Adipose tissue (tissue), 3 donors: ENCODE measurements around the gene MAP3K3. TPM values are rescaled to one million over a fixed set of nuclear protein-coding genes. Genes with fewer than 3 reads are reported as not detected.

Experiments
- H3K27ac ChIP-seq: one replicate; pipeline ENCODE4 v1.5.1; 2013; ENCODE audit warnings: low read depth, low read length
- WGBS, 3 donors: extraction: QIAGEN DNeasy Blood & Tissue Kit; methylation state at CpG; one replicate each; pipeline ENCODE4 v1.1.7; 2013; 5-methylcytosine and 5-hydroxymethylcytosine counted together
- polyA plus RNA-seq, 3 donors: library from polyadenylated mRNA; stranded (reverse); fragments of 200-250 nt; gene quantifications; one replicate each; pipeline ENCODE4 v1.2.3, GENCODE V29; 2013
- donor health status: healthy with polysubstance abuse.
- donor health status: Bipolar disorder and iron deficiency.
- donor health status: healthy.

The MAP3K3 gene
- polyA plus RNA-seq, 3 donors, result 9.7 to 34.4 (median 22.7) TPM

DNA sequence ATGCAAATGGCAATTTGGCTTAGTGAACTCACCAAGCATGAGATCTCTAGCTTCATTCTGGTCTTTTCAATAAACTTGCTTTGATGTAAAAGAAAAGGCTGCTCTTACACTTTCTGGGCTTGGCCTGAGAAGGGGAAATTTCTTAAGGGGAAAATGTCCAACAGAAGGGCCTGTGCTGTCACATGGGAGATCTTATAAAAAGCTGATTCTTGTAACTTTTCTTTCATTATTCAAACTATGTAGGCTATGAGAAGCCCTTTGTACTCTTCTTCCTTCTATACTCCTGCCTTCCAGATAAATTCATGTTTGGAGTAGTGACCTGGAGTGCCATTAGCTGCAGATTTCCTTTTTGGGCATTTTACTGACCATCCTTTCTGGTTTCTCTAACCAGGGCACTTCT lies 60.8 kb downstream of the MAP3K3 start:
- no peak overlapping the region for H3K27ac ChIP-seq

DNA sequence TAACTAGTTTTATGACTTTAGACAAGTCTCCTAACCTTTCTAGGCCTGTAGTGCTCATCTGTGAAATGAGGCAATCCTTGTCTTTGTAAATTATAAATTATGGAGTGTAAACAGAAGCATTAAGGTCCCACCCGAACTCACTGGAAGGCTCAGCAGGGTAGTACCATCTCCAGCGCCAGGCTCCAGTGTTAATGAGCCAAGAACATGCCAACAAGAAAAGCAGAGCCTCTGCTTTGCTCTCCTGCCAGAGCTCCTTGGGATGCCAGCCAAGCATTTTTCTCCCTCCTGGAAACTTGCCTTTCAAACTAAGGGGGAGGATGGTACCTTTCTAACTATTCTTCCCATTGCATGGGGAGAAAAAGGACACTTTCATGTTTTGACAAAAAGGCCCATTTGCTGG lies 62.8 kb downstream of the MAP3K3 start:
- H3K27ac ChIP-seq, result no peak overlapping the region
- WGBS, 3 donors, result 42 to 64% (median 55%) methylated on average over 2 of the region's 2 CpGs

DNA sequence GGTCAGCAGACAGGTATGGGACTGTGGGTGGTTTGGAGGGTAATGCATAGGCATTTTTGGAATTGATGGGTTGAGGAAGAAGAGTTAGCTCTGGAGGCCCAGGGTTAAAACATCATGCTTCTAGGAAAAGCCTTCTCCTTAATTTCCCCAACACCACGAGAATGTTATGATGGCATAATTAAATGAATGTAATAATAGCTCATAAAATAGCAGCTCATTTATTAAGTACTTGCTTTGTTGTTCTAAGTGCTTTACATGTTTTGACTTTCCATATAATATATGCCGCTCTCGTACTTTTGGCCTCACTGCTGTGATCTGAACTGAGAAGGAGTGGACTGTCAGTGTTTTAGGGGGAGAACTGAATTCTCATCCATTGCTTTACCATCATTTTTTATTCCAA lies 63.4 kb downstream of the MAP3K3 start:
- no peak overlapping the region for H3K27ac ChIP-seq
- WGBS, 3 donors, result 87 to 96% (median 90%) methylated on average over 3 of the region's 3 CpGs

DNA sequence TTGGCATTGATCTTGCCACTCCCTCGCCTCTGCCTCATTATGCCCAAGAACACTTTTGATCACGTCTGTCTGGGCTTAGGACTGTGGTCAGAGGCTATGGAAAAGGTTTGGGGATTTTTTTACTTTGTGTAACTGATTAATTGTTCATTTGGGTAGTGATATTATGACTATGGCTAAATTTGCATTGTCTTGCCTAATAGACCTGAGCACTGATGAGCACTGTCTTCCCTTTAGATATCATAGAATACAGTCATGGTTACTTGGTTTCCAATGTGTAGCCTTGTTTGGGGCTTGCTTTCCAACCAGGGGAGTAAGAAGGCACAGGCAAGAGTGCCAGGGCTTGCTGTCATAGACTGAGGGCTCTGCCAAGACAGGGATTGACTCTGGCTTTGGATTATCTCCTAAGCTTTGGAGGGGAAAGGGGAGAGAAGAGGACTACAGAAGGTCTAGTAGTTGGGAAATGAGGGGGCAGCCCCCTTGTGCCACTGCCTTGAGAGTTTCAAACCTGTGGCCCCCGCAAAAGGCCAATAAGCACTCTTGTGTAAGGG lies 64.0 kb downstream of the MAP3K3 start:
- H3K27ac ChIP-seq, result no peak overlapping the region
- WGBS, 3 donors, result 90 to 96% (median 96%) methylated on average over 3 of the region's 3 CpGs

DNA sequence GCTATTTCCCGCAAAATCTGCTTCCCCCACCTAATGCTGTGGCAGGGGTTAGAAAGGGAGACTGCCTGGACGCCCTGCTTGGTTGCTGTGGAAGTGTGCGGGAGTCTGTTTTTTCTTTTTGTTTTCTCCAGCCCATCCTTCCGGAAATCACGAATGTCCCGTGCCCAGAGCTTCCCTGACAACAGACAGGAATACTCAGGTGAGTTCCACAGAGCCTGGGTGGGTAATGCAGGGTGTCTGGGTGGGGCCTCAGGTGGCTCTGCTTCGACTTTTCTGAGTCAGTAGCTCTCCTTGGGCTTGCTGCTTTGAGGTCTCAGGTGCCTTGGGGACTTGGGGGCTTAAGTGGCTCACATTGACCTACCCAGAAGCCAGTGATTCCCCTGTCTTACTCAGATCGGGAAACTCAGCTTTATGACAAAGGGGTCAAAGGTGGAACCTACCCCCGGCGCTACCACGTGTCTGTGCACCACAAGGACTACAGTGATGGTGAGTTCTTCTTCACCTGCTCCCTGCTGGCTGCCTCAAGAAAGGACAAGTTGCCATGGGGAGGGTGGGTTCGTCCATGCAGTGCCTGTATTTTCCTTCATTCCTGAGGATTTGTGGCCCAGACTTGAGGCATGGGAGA lies 66.3 kb downstream of the MAP3K3 start:
- 78 to 84% (median 81%) methylated on average over 12 of the region's 12 CpGs for WGBS, 3 donors
- H3K27ac ChIP-seq, result no peak overlapping the region

DNA sequence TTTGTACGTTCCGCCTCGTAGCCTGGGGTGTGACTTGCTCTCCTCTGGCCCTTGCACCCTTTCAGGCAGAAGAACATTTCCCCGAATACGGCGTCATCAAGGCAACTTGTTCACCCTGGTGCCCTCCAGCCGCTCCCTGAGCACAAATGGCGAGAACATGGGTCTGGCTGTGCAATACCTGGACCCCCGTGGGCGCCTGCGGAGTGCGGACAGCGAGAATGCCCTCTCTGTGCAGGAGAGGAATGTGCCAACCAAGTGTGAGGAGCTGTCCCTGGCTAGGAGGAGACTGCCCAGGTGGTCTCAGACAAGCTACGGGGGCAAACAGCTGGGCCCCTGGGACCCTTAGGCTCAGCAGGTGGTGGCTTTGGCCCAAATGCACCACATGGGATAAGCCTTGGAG lies 67.3 kb downstream of the MAP3K3 start:
- whole genome bisulfite sequencing, 3 donors, result 96 to 98% (median 96%) methylated on average over 14 of the region's 14 CpGs
- H3K27ac ChIP-seq, result no peak overlapping the region

DNA sequence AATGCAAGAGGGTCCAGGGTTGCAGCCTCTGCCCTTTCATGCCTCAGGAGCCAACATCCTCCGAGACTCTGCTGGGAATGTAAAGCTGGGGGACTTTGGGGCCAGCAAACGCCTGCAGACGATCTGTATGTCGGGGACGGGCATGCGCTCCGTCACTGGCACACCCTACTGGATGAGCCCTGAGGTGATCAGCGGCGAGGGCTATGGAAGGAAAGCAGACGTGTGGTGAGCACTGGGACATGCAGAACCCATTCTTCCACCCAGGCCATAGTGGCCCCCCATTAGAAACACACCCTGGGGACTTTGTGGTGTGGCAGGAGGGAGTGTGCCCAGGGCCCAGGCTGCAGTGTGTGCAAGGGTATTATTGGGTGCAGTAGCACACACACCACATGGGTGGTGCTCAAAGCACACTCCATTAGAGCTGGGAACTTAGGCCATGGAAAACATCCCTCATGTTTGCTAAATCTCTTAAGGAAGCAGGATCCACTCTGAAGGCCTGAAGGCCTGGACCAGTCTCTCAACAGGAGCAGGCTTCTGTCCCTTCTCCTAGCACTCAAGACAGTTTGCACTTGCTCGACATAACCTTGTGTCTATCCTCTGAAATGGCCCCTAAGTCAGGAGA lies 70.1 kb downstream of the MAP3K3 start:
- 96% methylated on average over 11 of the region's 11 CpGs for WGBS, 3 donors
- no peak overlapping the region for H3K27ac ChIP-seq

DNA sequence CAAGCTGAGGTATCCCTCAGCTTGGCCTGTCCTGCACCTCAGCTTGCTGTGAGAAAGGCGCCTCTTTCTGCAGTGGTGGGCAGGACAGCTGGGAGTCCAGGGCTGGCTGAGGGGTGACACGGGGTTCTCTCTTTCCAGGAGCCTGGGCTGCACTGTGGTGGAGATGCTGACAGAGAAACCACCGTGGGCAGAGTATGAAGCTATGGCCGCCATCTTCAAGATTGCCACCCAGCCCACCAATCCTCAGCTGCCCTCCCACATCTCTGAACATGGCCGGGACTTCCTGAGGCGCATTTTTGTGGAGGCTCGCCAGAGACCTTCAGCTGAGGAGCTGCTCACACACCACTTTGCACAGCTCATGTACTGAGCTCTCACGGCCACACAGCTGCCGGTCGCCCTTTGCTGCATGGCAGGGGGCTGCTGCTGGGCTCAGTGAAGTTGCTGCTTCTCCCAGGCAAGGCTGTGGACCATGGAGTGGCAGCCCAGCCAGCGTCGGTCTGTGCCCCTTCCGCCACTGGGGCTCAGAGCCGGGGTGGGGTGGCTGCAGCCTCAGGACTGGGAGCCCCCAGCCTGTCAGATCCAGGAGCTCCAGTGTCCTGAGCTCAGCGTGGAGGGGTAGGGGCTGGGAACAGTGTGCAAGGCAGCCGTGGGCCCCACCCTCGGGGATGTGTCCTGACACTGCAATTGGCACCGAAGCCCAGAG lies 71.3 kb downstream of the MAP3K3 start:
- no peak overlapping the region for H3K27ac ChIP-seq
- 87 to 92% (median 88%) methylated on average over 18 of the region's 18 CpGs for WGBS, 3 donors

DNA sequence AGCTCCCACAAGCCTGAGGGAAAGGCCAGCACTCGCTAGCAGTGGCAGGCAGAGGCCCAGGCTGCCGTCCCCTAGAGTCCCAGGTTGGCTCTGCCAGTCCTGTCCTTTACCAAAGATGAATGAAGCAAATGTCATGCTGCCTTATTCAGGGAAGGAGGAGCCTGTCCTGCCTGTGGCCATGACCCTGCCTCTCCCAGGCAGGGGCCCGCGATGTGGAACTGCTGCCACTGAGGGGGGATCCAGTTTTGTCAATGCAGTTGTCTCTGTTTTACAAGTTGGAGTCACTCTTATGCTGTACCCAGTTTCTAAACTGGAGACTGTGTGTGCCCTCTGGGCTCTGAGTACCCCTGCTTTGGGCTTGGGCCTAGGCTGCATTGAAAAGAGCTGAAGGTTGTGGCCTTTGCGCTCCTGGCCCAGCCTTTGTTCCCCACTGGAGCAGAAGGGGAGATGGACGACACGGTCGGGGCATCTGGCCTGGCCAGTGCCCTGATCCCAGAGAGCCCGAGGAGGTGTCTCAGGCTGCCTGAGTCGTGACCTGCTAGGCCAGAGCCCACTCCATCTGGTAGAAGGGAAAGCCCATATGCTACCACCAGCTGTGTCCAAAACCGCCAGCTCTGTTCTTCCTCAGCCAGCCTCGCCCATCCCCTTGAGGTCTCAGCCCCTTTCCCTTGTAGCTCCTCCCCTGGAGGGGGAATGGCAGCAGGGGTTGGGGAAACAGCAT lies 72.2 kb downstream of the MAP3K3 start:
- no peak overlapping the region for H3K27ac ChIP-seq
- WGBS, 3 donors, result 81 to 87% (median 84%) methylated on average over 12 of the region's 12 CpGs

DNA sequence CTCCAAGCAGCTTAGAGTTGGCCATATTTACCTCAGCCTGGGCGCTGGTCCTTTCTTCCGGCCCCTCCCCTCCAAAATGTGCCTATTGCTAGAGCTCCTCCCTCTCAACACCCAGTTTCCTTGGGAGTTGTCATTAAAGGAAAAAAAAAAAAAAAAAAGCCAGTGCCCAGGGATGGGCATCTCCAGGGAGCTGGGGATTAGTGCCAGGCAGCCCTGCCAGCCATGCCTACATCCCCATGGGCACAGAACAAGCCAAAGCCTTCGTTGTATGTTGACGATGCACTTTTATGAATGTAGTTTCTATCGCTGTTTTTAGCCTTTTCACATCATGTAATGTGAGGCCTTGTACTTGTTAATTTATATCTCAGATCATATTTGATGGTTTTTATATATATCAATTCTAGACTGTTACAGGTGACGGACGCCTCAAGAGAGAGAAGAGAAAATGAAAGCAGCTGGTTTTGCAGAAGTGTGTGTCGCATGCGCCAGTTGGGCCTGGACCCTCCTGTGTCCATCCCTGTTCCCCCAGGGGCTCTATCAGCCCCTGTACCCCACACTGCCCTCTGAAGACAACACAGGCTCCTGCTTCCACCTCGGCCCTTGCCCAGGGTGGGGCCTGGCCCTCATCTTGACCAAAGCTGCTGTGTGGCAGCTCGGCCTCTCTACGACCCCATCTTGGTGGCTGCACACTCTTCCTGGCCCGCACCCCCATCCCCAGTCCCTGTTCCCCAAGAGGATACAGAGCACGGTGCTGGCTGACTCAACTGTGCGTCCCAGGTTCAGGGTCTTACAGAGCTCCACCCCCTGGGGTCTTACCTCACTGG lies 72.9 kb downstream of the MAP3K3 start:
- WGBS, 3 donors, result 75 to 81% (median 80%) methylated on average over 15 of the region's 15 CpGs
- no peak overlapping the region for H3K27ac ChIP-seq

DNA sequence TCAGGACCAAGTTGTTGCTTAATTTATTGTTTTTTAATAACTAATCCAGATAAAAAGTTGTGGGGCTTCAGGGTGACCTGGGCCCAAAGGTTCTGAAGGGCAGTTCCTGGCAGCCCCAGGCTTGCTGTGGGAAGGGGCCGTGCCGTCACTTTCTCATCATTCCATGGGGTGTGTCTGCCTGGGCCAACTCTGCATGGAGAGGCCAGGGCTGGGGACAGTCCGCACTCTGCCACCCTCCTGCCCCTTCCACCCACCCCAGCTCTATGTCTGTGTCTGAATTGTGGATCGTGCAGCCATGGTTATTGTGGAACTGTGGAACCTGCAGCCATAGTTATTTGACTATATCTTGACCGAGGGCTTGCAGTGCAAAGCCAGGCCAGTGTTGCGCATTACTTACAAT lies 73.7 kb downstream of the MAP3K3 start:
- 83 to 85% (median 84%) methylated on average over 6 of the region's 6 CpGs for WGBS, 3 donors
- H3K27ac ChIP-seq, result no peak overlapping the region

DNA sequence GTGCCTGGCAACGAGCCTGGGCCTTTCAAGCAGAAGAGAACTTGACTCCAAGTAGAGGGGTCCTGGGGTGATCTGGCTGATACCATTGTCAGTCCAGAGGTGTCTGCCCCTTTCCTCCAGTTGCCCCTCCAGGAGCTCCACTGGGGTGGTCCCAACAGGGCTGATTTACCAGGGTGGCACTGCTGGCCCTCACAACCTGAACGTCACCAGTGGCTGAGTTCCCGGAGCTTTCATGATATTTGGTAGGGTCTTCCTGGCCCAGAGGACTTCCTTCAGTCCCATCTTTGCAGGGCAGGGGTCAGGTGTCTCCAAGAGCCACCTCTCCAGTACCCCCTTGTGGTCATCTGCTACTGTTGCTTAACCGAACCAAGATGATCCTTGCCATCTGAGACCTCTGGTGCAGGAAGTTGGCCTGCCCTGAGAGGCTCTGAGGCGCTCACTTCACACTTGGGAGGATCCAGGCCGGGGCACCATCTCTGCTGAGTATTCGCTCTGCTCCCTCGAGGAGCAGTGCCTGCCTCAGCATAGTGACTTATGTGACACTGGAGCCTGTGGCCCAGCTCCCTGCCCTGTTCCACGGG lies 74.3 kb downstream of the MAP3K3 start:
- H3K27ac ChIP-seq, result no peak overlapping the region
- 50 to 66% (median 54%) methylated on average over 9 of the region's 9 CpGs for WGBS, 3 donors

DNA sequence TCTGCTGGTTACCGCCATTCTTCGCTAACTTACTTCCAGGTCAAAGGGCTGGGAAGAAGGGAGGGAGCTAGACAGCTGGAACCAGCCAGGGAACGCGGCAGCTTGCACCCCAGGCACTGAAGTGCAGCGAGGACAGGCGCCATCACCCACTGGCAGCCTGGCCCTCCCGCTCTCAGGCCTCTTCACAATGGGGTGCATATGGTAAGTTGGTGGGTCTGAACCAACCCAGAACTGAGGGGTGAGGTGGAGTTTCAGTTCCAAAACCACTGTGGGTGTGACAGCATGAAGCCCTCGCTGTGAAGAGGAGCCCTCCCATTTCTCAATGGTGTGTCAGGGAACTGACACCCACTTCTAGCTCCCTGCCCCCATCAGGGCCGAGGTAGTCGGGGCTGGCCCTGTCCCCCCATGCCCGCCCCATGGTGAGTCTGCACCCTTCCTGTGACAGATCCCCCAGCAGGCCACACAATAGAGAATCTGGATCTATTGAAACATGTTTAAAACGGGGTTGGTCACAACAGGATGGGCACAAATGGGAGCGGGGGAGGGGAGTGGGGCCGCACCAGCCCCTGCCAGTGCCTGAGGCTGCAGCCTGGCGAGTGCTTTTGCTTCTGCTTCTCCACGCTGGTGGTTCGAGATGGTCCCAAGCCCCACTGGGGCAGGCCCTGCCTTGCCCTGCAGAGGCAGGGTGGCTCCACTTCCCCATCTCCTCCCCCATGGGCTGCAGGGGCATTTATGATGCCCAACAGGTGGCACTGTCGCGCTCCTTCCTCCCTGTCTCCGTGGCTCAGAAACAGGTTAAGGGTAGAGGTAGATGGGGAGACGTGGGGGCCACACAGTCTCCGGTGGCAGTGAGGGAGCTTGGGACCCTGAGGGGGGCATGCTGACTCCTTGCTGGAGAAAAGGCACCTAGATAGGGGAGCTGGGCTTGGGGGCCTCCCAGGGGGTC lies 75.4 kb downstream of the MAP3K3 start:
- no peak overlapping the region for H3K27ac ChIP-seq
- 57 to 66% (median 61%) methylated on average over 22 of the region's 22 CpGs for WGBS, 3 donors

DNA sequence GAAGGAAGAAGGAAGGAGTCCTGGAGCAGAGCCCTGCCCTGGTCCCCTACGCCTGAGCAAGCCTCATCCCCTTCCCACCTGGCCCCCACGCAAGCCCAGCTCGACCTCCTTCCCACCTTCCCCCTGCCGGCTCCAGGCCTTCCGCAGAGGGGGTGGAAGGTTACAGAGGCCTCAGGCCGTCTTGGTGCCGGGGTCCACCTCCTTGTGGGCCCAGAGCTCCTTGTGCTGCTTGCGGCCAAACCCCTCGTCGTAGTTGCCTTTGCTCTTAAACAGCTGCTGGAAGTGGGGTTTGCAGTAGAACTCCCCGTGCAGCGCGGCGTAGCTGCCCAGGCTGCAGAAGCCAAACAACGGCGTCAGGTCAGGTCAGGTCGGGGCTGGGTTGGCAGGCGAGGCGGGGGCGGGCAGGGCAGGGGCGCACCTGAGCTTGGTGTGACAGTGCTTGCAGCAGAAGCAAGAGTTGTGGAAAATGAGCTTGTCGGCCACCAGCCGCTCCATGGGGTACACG lies 76.2 kb downstream of the MAP3K3 start:
- no peak overlapping the region for H3K27ac ChIP-seq
- WGBS, 3 donors, result 34 to 47% (median 38%) methylated on average over 23 to 24 of the region's 24 CpGs

DNA sequence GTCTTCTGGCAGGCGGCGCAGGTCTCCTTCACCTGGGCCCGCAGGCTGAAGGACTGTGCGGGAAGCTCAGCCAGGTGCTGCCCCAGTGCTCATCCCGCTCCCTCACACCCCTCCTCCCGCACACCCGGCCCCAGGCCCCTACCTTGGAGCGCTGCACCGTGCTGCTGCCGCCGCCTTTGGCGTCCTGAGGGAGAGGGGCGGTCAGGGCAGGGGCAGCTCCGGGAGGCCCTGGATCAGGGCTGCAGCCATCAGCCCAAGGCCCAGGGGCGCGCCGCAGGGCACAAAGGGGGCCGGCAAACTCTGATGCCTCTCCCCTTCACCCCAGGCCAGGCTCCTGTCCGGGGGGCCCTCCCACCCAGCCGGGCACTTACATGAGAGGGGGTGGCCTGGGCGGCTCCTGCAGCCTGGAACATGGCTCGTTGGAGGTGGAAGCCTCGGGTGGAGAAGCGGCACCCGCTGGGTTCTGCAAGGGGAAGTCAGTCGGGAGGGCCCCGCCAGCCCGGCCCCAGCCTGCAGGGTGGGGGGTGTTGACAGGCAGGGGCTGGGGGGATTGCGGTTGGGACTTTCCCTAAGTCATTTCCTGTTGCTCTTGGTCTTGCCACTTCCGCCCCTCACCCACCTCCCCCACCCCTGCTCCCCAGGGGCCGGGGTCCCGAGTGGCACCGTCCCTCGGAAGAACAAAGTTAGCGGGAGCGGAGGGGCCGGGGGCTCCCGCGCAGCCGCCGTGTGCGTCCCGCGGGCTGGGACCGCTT lies 76.8 kb downstream of the MAP3K3 start:
- 10 to 20% (median 16%) methylated on average over 30 to 45 of the region's 45 CpGs for WGBS, 3 donors
- H3K27ac ChIP-seq, result no peak overlapping the region
